Activated T-helper 2 cell treated with anti-CD3 and anti-CD28 coated beads, Interferon-gamma antibody, Interleukin-2, Interleukin-4, amounts not matched to agents 10 μg/mL and 5 μg/mL and 100 μg/mL, durations not matched to agents 14 hours and 24 hours and 36 hours (primary cell): ENCODE measurements around the gene IQSEC1. TPM values are rescaled to one million over a fixed set of nuclear protein-coding genes. Genes with fewer than 3 reads are reported as not detected.

Source experiments
- DNase-seq: peaks from one replicate; pipeline ENCODE4 v3.0.0; 2021; ENCODE audit warnings: low spot score
- H3K27ac Mint-ChIP-seq: one replicate; pipeline ENCODE4 v1.8.0; 2021; ENCODE audit warnings: mixed read lengths
- H3K27me3 Mint-ChIP-seq: one replicate; pipeline ENCODE4 v1.8.0; 2021; ENCODE audit warnings: low read depth, mixed read lengths
- H3K36me3 Mint-ChIP-seq: one replicate; pipeline ENCODE4 v1.8.0; 2021; ENCODE audit warnings: low read depth, mixed read lengths
- H3K4me1 Mint-ChIP-seq: one replicate; pipeline ENCODE4 v1.8.0; 2021; ENCODE audit warnings: low read depth, mixed read lengths
- H3K4me3 Mint-ChIP-seq: one replicate; pipeline ENCODE4 v1.8.0; 2021; ENCODE audit warnings: low read depth, mild to moderate bottlenecking, moderate library complexity, mixed read lengths
- H3K9me3 Mint-ChIP-seq: one replicate; pipeline ENCODE4 v1.8.0; 2021; ENCODE audit warnings: mixed read lengths
- intact Hi-C: fragments of 100-400 bp; cut with micrococcal nuclease; formaldehyde crosslinking; loops from one replicate; pipeline ENCODE4 v1.15.1; 2023
- total RNA-seq: library from RNA; stranded (reverse); gene quantifications from 2 replicates; pipeline ENCODE4 v1.2.3, GENCODE V29; 2022

IQSEC1 gene
- total RNA-seq, 1 donor from 2014 or later: 28.1 TPM

DNA sequence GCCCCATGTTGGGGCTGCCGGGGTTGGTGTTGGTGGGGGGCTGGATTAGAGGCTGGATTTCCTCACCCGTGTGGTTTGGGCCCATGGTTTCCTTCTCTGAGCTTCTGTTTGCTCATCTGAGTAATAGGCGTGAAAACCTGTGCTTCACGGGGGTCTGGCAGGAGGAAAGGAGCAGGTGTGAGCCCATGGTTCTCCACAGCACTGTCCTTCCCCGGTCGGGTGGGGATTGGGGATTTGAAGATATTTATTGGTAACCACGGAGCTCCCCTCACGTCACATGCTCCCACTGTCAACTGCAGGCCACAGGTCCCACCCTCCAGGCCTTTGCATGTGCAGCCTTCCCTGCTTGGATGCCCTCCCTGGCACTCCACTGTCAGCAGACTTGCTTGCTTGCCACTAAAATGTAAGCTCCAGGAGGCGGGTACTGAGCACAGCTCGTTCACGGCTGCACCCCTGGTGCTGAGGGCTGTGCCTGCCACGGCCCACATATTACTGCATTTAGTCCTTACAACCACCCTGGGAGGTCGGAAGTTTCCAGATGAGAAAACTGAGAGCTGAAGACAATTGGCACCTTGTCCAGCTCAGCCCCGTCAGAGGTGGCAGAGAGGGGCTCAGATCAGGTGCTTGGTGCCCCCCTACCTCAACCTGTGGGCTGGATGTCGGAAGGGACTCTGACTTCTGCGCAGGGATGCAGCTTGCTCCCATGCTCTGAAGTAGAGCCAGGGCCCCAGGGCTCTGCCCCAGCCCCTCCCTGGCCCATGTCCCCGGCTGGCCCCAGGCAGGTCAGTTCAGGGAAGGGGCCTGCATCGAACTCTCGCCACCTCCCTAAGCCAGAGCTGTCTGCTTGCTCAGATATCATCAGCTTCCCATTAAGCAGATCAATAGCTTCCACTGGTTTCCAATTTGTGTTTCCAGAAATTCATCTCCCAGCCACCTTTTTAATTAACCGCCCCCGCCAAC is 29.4 kb upstream of the IQSEC1 start:
- Mint-ChIP-seq H3K27me3 (no peaks in the 10 kb centered on the region), H3K9me3 (no peaks in the 10 kb centered on the region), H3K4me1 (no peaks in the 10 kb centered on the region), H3K27ac (no peak overlapping the region), H3K36me3 (no peaks in the 10 kb centered on the region), H3K4me3 (no peak overlapping the region)
- intact Hi-C loops: no loop called here
- DNase-seq: no peak

DNA sequence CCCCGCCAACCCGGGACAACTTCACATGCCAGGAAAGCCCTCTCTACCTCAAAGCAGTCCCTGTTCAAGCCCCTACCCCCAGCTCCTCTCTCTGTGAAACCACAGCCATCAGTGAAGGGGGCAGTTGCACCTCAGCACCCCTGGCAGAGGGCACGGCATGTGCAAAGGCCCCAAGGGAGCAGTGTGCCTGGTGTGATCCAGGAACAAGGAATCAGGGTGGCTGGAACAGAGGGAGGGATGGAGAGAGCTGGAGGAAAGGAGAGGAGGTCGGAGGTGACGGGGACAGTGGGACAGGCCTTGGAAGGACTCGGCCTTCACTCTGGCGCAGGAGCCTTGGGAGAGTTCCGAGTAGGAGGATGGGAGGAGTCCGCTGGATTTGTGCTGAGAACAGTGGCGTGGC is 26.5 kb upstream of the IQSEC1 start:
- H3K4me1 Mint-ChIP-seq: no peaks in the 10 kb centered on the region
- DNase-seq: no peak
- peaks cover 4% of the 10 kb centered on the region for H3K27me3 Mint-ChIP-seq
- H3K9me3 Mint-ChIP-seq: no peaks in the 10 kb centered on the region
- no peaks in the 10 kb centered on the region for H3K36me3 Mint-ChIP-seq
- no peak overlapping the region for H3K4me3 Mint-ChIP-seq
- intact Hi-C loops: loop anchor here (10.0 kb wide), 1 partner anchor 555 kb away; no protein-coding TSS in a partner anchor
- H3K27ac Mint-ChIP-seq: no peak overlapping the region

DNA sequence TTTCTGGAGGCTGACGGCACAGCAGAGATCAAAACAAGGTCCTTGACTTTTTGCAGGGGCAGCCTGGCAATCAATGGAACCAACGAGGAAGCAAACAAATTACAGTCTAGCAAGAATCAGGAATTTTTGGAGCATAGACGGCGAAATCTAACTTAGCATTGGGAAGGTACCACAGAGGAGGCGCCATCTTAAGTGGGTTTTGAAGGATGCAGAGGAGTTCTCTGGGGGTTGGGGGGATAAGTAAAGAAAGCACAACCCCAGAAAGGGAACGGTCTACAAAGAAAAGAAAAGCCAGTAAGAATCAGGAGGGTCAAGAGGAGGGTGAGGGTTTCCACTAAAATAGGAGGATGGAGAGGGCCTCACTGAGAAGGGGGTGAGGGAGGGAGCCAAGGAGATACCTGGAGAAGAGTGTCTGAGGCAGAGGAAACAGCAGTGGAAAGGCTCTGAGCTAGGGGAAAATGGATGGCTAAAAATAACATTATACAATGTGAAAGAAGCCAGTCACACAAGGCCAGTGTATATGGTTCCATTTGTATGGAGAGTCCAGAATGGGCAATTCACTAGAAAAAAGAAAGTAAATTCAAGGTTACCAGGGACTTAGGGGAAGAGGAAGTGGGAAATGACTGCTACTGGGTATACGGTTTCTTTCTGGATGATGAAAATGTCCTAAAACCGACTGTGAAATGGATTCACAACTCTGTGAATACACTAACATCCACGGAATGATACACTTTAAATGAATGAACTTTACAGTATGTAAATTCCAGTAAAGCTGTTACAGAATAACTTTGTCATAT is 25.2 kb upstream of the IQSEC1 start:
- no peaks in the 10 kb centered on the region for H3K36me3 Mint-ChIP-seq
- DNase-seq: no peak

DNA sequence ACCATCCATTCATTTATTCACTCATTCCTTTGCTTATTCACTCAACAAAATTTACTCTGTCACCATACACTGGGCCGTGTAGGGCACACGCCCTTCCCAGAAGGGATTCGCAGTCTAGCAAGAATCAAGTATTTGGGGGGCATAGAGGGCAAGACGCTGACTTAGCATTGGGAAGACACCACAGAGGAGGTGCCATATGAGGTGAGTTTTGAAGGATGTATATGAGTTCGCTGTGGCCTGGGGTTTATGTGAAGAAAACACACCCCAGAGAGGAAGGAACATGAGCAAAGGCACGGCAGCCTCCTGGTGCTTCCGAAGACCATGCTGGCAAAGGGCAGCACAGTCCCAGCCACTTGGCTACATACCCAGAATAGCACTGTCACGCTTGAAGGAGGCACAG is 23.1 kb upstream of the IQSEC1 start:
- Mint-ChIP-seq H3K27ac (no peak overlapping the region), H3K9me3 (no peaks in the 10 kb centered on the region), H3K27me3 (peaks cover 14% of the 10 kb centered on the region), H3K36me3 (no peaks in the 10 kb centered on the region), H3K4me3 (no peak overlapping the region), H3K4me1 (peaks cover 2% of the 10 kb centered on the region)
- intact Hi-C loops: loop anchor here (10.0 kb wide), 1 partner anchor 558 kb away; no protein-coding TSS in a partner anchor
- DNase-seq: no peak

More for the DNA sequence above, 25.2 kb upstream of the IQSEC1 start:
- Mint-ChIP-seq H3K27me3 (peaks cover 12% of the 10 kb centered on the region), H3K9me3 (no peaks in the 10 kb centered on the region), H3K4me3 (no peak overlapping the region), H3K4me1 (no peaks in the 10 kb centered on the region), H3K27ac (no peak overlapping the region)
- intact Hi-C loops: loop anchor here (10.0 kb wide), 1 partner anchor 556 kb away; no protein-coding TSS in a partner anchor

DNA sequence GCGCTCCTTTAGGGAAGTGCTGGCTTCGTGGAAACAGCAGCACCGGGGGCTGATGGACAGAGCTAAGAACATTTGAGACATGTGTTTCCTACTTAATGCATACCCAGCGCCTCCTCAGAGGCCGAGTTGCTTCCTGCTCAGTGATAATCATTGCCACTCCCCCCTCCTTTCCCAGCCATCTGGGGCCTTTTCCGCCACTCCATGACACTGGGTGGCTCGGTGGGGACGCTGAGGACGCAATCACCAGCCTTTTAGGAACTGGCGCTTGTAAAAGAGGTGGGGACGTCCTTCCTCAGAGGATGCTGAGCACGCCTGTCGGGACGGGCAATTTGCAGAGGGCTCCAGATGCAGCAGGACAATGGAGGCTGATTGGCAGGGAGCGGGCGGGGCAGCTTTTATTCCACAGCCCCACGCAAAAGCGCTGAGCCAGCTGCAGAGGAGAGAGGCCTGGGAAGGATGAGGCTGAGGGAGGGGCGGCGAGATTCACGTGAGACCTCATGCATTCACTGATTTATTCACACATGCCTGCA is 22.2 kb upstream of the IQSEC1 start:
- H3K4me3 Mint-ChIP-seq: no peak overlapping the region
- peaks cover 2% of the 10 kb centered on the region for H3K4me1 Mint-ChIP-seq
- H3K36me3 Mint-ChIP-seq: no peaks in the 10 kb centered on the region
- no peaks in the 10 kb centered on the region for H3K9me3 Mint-ChIP-seq
- peaks cover 14% of the 10 kb centered on the region for H3K27me3 Mint-ChIP-seq
- intact Hi-C loops: loop anchor here (10.0 kb wide), 1 partner anchor 559 kb away; no protein-coding TSS in a partner anchor
- H3K27ac Mint-ChIP-seq: no peak overlapping the region
- no peak for DNase-seq

DNA sequence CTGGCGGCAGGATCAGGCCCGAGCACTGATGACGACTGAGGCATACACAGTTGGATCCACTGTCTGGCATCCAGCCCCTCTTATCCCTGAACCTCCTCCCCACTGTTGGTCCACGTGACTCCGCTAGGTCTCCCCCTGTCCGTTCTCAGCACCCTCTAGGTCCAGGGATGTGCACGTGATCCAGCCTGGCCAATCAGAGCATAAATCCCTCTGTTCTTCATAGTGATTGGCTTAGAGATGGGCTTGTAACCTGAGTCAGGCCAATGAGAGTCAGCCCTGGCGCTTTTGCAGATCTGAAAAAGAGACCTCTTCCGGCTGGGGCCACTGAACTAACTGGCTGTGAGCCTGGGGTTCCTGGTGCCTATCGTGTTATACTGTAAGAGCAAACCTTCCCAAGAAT is 20.5 kb upstream of the IQSEC1 start:
- intact Hi-C loops: loop anchor here (2.0 to 10.0 kb wide), 2 partner anchors 367 to 561 kb away; no protein-coding TSS in a partner anchor
- Mint-ChIP-seq H3K27me3 (peaks cover 14% of the 10 kb centered on the region), H3K4me3 (no peak overlapping the region), H3K27ac (no peak overlapping the region), H3K9me3 (no peaks in the 10 kb centered on the region), H3K4me1 (peaks cover 2% of the 10 kb centered on the region), H3K36me3 (no peaks in the 10 kb centered on the region)
- no peak for DNase-seq

DNA sequence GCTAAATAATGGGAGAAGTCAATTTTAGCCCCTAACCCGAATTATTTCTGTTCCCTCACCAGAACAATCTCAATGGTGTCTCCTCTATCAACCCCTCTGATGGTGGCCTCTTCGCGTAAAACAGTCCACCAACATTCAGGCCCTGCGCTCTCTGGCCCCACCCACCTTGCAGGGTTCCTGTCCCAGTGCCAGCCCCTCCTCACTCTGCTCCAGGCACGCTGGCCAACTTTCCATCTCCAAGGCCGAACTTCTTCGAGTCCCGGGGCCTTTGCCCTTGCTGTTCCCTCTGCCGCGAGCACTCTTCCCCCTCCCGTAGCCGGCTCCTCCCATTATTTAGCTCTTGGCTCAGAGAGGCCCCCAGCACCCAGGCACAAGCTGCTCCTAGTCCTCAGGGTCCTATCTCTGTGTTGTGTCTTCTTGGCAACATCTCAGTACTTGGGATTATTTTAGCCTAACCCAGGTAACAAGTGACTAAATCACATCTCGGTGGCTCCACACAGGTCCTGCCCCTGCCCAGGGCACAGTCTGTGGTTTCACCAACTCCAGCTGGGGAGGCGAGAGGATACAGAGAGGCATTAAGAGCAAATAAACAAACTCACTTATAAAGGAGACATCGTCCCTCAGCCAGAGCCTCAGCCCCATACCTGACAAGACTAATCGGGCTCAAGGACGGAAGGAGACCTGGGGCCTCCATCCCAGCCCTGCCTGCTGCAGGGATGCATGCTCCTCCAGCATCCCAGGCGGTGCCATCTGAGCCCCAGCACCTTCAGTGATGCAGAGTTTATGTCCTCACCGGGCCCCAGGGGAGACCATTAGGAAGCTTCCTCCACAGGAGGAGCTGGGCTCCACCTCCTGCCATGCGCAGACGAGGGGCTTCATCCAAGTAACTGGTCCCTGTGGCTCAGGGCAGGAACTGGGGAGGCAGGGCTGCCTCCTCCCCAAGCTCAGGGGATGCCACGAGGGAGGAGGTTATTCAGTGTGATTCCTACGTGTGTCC is 19.7 kb upstream of the IQSEC1 start:
- H3K4me3 Mint-ChIP-seq: no peak overlapping the region
- DNase-seq: no peak
- H3K27me3 Mint-ChIP-seq: peaks cover 14% of the 10 kb centered on the region
- intact Hi-C loops: loop anchor here (1.0 to 10.0 kb wide), 3 partner anchors 359 to 562 kb away; no protein-coding TSS in a partner anchor
- no peak overlapping the region for H3K27ac Mint-ChIP-seq
- no peaks in the 10 kb centered on the region for H3K36me3 Mint-ChIP-seq
- no peaks in the 10 kb centered on the region for H3K9me3 Mint-ChIP-seq
- peaks cover 2% of the 10 kb centered on the region for H3K4me1 Mint-ChIP-seq

DNA sequence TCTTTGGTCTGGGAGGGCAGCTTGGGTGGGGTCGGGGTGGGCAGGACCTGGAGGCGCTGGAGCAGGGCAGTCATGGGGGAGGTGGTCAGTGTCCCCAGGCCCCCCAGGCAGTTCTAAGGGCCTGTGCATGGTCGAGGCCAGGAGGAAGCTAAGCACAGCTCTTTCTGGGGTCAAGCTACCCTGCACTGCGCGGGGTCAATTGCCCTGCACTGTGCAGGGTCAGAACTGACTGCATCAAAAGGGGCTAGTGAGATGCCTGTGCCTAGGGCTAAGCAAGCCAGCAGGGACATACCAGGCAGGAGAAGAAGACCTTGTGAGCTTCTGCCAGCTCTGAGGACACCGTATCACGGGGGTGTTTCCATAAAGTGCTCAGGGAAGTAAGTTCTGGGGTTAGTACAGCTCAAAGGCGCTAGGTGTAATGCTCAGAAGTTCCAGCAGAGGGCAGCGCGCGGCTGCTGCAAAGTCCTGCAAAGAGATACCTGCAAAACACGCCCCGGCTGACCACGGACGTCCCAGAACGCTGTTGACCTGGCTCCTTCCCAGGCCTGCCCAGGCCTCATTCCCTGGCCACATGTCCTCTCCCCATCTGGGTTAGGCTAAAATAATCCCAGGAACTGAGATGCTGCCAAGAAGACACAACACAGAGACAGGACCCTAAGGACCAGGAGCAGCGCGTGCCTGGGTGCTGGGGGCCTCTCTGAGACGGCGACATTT is 18.8 kb upstream of the IQSEC1 start:
- Mint-ChIP-seq H3K27me3 (peaks cover 14% of the 10 kb centered on the region), H3K4me1 (peaks cover 2% of the 10 kb centered on the region), H3K9me3 (no peaks in the 10 kb centered on the region), H3K36me3 (no peaks in the 10 kb centered on the region), H3K27ac (no peak overlapping the region), H3K4me3 (no peak overlapping the region)
- intact Hi-C loops: loop anchor here (1.0 to 10.0 kb wide), 3 partner anchors 360 to 563 kb away; no protein-coding TSS in a partner anchor
- peak; percentile 67 for DNase-seq

DNA sequence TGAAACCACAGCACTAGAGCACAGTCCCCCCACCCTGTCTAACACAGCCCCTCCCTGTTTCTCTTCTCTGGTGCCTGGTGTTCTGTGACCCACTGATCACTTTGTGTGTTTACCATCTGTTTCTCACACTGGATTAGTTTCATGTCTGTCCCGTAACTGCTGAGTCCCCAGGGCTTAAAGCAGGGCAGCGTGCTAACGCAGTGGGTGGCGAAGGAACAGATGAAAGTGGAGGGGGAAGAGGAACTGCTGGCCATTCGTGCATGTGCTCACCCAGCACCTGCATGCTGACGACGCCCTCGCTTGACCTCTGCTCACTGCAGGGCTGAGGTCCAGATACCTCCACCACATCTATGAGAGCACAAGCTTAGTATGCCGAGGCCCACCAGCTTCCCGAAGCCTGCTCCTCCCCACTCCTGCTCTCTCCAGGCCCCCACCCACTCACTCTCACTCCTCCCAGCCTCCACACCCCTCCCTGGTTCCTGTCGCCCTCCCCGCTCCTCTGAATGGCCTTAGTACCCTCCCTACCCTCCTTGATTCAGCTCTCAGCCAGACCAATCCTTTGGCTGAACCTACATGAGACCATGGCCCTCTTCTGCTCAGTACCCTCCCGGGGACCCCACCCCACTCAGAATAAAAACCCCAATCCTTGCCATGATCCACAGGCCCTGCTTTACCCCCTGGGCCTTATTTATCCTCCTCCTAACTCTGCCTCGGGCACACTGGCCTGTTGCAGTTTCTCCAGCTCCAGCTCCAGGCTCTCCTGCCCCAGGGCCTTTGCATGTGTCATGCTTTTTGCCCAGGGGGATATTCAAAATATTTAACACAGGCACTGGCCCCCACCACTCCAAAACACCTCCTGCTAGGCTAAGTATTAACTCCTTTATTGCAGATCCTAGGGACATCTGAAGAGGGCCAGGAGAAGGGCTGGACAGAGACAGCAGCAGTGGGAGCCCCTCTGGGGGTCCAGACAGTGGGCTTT is 15.1 kb upstream of the IQSEC1 start:
- no peak overlapping the region for H3K4me3 Mint-ChIP-seq
- peaks cover 2% of the 10 kb centered on the region for H3K27me3 Mint-ChIP-seq
- no peaks in the 10 kb centered on the region for H3K36me3 Mint-ChIP-seq
- intact Hi-C loops: no loop called here
- DNase-seq: no peak
- peaks cover 2% of the 10 kb centered on the region for H3K4me1 Mint-ChIP-seq
- no peaks in the 10 kb centered on the region for H3K9me3 Mint-ChIP-seq
- H3K27ac Mint-ChIP-seq: no peak overlapping the region

DNA sequence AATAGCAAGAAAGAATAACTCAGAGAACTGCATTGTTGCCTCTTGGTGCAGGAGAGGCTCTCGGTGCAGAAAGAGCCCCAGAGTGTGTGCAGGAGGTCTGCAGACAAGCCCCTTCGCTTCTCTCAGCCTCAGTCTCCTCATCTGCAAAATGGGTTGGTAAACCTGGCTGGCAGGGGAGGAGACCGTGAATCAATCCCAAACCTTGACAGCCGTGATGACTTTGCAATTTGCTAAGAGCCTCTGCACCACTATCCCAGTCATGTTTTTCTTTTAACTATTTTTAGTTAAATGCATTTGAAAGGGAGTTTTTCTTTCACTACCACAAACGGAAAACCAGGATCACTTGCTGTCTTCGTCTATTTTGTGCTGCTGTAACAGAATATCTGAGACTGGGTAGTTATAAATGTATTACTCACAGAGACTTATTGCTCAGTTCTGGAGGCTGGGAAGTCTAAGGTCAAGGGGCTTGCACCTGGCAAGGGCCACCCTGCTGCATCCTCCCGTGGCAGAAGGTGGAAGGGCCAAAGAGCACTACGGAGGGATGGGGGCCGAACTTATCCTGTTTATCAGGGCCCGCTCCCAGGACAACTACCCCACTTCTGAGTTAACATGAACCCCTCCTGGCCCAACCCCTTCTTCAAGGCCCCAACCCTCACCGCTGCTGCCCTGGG is 14.2 kb upstream of the IQSEC1 start:
- H3K36me3 Mint-ChIP-seq: no peaks in the 10 kb centered on the region
- H3K27ac Mint-ChIP-seq: no peak overlapping the region
- no peaks in the 10 kb centered on the region for H3K27me3 Mint-ChIP-seq
- no peaks in the 10 kb centered on the region for H3K9me3 Mint-ChIP-seq
- DNase-seq: no peak
- no peak overlapping the region for H3K4me3 Mint-ChIP-seq
- intact Hi-C loops: no loop called here
- peaks cover 2% of the 10 kb centered on the region for H3K4me1 Mint-ChIP-seq
